ENCODE data around the gene NPY2R.

NPY2R gene, protein sequence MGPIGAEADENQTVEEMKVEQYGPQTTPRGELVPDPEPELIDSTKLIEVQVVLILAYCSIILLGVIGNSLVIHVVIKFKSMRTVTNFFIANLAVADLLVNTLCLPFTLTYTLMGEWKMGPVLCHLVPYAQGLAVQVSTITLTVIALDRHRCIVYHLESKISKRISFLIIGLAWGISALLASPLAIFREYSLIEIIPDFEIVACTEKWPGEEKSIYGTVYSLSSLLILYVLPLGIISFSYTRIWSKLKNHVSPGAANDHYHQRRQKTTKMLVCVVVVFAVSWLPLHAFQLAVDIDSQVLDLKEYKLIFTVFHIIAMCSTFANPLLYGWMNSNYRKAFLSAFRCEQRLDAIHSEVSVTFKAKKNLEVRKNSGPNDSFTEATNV

DNA sequence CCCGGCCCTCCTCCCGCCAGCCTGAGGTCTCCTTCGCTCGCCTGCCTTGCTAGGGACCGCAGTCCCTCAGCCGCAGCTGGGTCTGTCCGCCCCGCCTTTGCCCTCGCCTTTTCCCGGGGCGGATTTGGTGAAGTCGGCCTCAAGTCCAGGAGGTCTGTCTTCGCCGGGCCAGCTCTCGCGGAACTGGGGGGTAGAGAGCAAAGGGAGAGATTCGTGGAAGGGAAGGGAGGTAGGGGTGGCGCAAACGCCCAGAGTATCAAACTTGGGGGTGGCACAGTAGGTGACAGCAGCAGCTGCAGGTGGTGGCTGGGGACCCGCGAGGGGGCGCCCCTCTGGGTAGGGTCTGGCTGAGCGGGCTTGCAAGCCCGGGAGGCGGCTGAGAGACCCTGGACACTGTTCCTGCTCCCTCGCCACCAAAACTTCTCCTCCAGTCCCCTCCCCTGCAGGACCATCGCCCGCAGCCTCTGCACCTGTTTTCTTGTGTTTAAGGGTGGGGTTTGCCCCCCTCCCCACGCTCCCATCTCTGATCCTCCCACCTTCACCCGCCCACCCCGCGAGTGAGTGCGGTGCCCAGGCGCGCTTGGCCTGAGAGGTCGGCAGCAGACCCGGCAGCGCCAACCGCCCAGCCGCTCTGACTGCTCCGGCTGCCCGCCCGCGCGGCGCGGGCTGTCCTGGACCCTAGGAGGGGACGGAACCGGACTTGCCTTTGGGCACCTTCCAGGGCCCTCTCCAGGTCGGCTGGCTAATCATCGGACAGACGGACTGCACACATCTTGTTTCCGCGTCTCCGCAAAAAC is at the start of gene NPY2R:
Gene NPY2R (plus strand): TSS at position 379 of the 797 bp plus-strand sequence. CDS start 5,304 bp downstream, outside the sequence.
- in situ Hi-C loops (cut with HindIII; ENCODE audit: low sequenced_read_pairs), result no loop called here

DNA sequence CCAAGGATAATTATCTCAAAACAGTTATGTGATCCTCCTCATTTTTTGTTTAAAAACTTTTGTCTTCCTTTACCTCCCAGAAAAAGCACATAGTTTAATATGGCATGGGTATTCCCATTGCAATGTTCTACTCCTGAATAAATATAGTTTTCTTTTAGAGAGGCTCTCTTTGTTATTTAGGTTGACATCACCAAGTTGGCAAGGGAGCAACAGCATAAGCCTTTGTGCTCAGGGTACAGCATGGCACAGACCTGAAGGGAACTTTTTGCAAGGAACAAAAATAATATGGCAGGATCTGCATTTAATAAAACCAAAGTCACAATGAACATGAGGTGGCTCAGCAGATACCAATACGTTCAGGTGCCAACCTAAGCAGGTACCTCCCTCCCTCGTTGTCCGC is 47.1 kb upstream of the NPY2R start:
- in situ Hi-C loops (cut with HindIII; ENCODE audit: low sequenced_read_pairs), result no loop called here

DNA sequence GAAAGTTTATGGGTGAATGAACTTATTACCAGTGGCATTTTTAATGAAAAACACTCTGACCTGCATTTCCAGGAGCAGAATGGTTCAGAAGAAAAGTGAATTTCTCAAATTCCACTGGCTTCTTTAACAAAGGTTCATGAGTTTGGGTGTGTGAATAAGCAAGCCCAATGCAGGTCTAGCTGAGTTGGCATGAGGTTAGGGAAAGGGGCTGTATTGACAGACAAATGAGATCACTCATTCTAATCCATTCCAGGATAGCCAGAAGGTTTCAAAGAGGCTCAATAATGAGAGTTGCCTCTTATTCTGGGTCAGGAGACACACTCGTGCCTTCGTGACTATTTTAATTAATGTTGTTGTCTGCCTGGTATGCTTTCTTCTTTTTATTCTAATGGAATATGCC is 43.7 kb upstream of the NPY2R start:
- in situ Hi-C loops (cut with HindIII; ENCODE audit: low sequenced_read_pairs), result no loop called here

DNA sequence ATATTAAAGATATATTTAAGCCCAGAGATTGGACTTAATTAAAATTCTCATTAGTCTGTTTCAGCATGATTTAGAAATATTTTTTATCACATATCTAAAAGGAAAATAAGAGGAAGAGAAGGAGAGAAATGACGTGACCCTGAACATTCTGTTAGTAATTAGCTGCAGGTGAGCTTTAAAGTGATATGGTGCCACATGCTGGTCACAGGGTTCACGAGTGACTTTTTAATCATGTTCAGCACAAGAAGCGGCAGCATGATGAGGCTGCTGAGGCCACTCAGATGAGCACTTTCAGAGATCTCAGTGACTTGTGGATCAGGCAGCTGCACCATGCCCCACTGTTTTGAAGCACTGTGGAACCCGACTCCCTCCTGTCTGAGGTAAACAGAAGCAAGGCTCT is 37.9 kb upstream of the NPY2R start:
- in situ Hi-C loops (cut with HindIII; ENCODE audit: low sequenced_read_pairs), result no loop called here

DNA sequence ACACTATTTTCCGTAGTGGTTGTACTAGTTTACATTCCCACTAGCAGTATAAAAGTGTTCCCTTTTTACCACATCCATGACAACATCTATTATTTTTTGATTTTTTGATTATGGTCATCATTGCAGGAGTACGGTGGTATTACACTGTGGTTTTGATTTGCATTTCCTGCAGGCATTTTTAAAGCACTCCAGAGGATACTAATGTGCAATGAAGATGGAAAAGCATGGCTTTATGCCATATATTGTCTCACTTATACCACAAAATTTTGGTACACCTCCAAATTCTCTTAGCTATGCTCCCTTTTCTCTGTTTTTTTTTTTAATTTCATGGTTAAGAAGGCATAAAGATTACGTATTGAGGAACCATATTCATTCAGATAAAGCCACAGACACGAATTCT is 35.1 kb upstream of the NPY2R start:
- in situ Hi-C loops (cut with HindIII; ENCODE audit: low sequenced_read_pairs), result no loop called here

DNA sequence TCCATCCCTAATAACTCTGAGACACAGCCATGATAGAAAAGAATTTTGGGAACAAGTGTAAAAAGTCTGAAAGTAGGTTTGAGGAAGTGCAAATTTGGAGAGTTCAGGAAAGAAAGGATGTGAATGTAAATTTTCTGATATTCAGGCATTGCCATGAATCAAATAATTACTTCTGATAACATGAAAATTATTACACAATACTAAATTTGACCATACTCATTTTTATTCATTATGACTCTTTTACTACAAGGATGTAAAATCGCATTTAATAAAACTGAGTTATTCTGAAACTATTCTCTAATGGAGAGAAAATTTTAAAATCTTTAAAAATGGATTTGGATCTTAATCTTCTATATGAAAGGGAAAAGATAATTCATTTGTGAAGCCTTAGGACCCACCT is 33.8 kb upstream of the NPY2R start:
- in situ Hi-C loops (cut with HindIII; ENCODE audit: low sequenced_read_pairs), result no loop called here

DNA sequence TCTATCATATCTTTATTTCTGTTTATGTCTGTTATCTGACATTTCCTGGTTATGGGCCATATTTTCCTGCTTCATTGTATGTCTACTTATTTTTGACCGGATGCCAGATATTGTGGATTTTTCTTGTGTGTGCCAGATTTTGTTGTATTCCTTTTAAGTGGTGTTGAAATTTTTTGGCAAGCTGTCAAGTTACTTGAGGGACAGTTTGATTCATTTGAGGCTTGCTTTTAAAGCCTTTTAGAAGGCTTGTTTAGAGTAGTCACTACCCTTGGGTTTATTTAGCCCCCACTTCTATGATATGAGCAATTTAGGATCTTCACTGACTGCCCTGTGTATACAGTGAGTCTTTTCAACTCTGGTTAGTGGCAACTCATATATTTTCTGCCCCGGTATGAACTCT is 29.2 kb upstream of the NPY2R start:
- in situ Hi-C loops (cut with HindIII; ENCODE audit: low sequenced_read_pairs), result no loop called here

DNA sequence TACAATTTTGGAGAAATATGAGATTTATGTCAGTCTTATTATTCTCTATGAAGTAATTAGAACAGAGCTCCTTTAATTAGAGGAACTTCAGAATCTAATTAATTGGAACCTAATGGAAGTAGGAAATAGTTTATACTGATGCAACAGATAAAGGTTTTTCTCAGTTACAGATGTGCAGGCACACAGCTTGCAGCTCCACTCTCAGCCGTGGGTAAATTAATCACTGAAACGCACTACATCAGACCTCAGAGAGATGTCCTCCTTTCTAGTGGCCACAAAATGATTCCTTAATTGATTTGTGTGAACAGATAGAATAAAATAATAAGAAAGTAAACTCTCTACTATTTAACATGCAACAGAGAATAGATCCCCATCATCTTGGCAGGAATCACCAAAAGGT is 21.5 kb upstream of the NPY2R start:
- in situ Hi-C loops (cut with HindIII; ENCODE audit: low sequenced_read_pairs), result no loop called here

DNA sequence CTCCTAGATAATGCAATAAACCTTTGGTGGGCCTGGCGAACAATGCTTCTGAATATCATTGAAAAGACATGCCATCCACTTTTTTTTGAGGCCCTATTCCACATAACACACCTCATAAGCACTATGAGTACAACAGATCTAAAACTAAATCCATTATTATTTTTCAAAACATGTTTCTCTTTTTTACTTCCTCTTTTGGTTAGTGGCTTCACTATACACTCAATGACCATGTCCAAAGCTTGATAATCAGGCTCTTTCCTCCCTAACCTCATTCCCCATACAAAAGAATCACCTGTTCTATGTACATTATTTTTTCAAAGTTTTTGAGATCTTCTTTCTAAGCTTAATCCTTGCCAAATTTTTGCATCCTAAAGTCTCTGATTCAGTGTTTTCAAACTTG is 20.4 kb upstream of the NPY2R start:
- in situ Hi-C loops (cut with HindIII; ENCODE audit: low sequenced_read_pairs), result no loop called here

DNA sequence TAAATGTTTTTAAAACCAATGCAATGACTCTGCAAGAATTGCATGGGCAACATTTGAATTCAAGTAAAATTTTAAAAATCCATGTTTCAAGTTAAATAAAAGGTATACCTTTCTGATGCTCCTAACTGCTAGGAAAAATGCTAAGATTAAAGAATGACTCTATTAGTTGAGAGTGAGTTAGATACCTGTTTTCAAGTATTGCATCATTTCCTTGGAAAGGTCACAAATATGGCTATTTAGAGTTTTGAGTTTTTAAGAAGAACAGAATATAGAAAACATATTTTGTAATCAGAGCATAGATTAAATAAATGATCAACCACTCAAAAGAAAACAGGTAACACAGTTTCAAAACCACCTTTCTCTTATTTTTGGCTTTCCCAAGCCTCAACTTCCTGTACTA is 18.3 kb upstream of the NPY2R start:
- in situ Hi-C loops (cut with HindIII; ENCODE audit: low sequenced_read_pairs), result no loop called here

DNA sequence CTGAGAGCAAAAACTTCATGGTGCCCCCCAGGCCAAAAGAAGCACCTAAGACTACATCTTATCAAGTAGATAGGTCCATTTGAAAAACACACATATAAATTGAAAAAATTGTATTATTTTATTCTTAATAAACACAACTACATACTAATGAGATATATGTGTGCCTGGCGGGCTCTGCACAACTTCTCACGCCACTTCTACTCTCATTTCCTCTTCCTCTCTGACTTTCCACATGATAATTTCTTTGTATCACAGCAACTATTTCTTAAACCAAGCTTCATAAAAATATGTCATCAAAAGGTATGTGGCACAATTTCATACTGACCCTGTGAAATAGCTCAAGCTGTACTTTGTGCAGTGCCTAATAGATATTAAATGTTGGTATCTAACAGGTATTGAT is 10.7 kb upstream of the NPY2R start:
- in situ Hi-C loops (cut with HindIII; ENCODE audit: low sequenced_read_pairs), result no loop called here

DNA sequence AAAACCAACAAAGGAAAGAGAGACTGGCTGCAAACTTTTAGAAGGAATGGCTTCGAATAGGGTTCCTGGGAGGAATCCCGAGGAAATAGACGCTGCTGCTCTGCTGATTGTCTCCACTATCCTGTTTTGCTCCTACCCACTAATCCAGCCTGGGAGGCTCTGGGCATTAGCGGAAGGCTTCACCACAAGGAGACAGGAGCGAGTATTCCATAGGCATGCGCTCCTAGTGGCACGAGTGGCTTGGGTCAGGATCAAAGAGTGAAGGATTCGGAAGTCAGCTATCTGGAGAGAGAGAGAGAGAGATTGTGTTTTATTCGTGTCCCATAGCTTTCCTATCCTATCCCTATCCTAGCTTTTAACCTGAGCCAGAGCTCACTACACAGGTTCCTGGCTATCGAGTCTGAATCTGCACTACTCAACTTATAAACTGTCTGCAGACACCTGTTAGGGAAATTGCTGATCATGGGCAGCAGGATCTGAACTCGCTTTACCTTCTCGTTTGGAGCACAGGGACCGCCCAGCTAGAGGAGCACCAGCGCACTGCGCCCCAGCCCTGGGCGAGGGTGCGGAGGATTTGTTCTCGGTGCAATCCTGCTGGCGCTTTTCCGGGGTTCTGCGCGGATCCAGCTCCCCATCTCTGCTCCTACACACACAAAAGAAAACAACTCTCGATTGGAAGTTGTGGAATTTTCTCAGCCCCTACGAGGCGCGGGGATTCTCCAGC is 740 bp upstream of the NPY2R start:
- in situ Hi-C loops (cut with HindIII; ENCODE audit: low sequenced_read_pairs), result no loop called here

DNA sequence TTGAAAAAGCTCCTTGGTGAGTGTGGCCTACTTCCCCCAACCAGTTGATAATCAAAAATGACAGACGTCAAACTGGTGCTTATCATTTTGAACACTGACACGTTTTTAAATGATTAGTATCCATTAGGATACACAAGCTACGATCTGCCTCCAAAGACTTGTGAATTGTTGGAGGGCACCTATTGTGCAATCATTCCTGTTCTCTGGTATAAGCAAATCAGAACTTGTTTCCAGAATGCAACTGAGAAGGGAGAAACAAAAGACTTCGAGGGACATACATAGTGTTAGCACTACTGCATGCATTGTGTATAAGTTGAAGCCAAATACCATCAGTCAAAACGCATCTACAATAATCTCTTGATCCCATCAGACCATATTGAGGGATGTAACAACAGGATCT is 11.6 kb downstream of the NPY2R start:
- in situ Hi-C loops (cut with HindIII; ENCODE audit: low sequenced_read_pairs), result no loop called here

DNA sequence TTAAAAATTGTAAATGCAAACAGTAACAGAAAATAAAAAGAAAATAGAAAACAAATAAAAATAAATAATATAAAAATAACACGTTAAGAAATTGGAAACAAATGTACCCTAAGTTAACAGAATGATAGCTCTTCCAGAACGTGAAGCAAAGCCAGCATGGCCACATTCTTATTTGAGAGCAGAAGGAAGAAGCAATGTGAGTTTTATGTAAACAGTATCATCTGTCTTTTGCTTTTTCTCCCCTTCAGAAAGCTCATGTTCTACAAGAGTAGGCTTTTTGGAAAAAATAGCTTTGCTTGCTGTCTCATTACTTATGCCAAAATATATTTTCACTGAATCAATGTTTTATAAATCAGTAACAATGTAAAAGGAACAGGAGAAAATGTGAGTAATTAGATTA is 18.7 kb downstream of the NPY2R start:
- in situ Hi-C loops (cut with HindIII; ENCODE audit: low sequenced_read_pairs), result no loop called here

DNA sequence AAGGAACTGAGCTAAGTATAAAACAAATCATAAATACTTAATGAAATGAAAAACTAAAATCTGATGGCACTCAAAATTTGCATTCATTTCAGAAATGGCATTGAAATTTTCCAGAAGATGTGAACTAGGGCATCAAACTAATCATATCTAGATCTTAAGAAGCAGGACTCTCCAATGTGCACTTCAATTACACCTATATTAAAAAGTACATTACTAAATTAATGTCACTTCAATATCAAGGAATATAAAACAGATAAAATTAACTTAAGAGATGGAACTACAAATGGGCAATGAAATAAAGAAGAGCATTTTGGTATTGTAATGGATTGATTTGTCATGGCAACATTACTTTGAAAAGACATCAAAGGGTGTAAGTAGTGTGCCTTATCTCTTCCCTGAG is 20.3 kb downstream of the NPY2R start:
- in situ Hi-C loops (cut with HindIII; ENCODE audit: low sequenced_read_pairs), result no loop called here

DNA sequence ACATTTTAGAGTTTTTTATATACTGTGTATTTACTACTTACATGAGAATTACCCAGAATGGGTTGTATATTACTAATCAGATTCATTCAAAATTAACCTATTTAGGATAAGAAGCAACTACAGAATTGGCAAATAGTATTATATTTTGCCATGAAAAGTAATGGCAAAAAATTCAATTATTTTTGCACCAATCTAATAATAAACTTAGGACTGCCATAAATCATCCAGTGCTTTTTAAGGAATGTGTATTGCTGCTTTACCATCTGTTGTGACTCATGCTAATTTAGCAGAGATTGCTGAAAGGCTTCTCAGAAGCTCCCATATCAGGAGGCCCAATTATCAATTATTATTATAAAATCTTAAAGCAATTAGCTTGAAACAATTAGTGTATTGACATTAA is 24.0 kb downstream of the NPY2R start:
- in situ Hi-C loops (cut with HindIII; ENCODE audit: low sequenced_read_pairs), result no loop called here

DNA sequence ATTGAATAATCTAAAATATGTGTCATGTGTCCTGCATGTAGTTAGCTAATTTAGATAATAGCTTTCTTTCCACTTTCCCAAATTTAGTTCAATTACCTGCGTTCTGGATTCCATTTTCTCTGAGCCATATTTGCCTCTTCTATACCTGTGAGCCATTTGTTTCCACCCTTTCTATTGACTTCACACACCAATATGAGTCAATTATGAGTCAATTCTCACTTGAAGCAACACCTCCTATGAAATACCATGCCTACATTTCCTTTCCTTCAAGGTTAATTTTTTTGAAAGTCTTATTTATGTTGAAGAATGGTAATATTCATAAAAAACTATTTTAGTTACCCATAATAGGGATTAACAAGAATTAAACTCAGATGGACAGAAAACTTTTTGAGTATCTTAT is 25.8 kb downstream of the NPY2R start:
- in situ Hi-C loops (cut with HindIII; ENCODE audit: low sequenced_read_pairs), result no loop called here

DNA sequence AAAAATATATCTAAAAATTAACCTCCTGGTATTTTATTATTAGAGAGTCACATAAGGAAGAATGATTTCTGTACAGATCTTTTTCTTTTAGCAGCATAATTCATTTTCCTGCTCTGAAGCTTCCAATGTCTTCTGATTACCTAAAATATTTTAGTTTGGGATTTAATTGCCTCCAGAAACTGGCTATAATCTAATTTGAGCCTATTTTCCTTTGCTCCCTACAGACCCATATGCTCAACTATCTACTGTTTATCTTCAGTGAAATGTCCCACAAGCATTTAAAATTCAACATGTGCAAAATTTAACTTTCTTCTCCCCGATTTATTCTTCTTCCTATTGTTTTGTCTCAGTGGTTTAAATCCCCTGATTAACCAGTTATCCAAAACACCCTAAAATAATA is 29.1 kb downstream of the NPY2R start:
- in situ Hi-C loops (cut with HindIII; ENCODE audit: low sequenced_read_pairs), result no loop called here

DNA sequence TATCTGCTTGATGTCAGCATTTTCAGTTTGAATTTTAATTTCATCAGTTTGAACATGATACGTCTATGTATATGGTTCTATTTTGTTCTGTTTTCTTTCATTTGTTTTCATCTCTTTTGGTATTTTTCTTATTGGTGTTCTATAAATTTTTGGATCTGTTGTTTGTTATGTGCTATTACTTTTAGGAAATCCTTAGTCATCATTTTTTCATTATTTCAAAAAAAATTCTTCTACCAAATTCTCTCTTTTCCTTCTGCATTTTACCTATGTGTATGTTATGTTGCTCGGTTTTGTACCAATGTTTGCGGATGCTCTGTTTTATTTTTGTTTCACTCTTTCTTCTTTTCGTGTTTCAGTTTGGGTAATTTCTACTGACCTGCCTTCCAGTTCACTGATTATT is 32.8 kb downstream of the NPY2R start:
- in situ Hi-C loops (cut with HindIII; ENCODE audit: low sequenced_read_pairs), result no loop called here

DNA sequence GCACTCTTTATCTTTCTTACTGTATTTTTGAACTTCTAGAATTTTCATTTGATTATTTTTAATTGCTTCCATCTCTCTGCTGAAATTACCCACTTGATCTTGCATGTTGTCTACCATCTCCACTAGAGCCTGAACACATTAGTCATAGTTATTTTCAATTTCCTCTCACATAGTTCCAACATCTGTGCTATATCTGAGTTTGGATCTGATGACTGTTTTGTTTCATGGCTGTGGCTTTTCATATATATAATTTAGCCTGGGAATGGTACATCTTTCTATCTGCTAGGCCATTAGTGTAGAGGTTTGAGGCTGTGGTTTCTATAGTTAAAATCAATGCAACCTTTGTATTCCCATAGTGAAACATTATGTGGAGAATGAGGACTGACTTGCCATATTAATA is 33.2 kb downstream of the NPY2R start:
- in situ Hi-C loops (cut with HindIII; ENCODE audit: low sequenced_read_pairs), result no loop called here

DNA sequence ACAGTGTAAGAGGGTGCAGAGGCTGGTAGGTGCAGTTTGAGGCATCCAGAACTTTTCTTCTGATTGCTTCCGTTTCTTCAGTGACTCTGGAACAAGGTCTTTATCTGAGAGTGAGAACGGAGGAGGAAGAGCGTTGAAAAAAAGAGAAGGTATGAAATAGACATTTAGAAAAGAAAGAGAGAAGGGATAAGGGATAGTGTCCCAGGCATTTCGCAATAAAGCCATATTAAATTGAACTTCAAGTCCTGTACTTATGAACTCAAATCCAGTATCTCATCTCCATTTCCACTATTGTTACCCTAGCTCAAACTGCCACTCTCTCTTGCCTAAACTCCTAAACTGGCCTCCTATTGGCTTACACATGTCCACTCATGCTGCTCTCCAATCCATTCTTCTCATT is 36.7 kb downstream of the NPY2R start:
- in situ Hi-C loops (cut with HindIII; ENCODE audit: low sequenced_read_pairs), result no loop called here

All from DLD1 (cell line).